ENCODE results near the gene AP2S1. TPM values are rescaled to one million over a fixed set of nuclear protein-coding genes. Genes with fewer than 3 reads are reported as not detected.

The AP2S1 gene
- total and polyA plus RNA-seq, 4 donors = 73.0 to 191 (median 156) TPM

- peaks cover 0 to 18% (median 6%) of the 10 kb centered on the region in 5 donors for H3K4me1 ChIP-seq (ENCODE audit: control insufficient read depth in 5 of 5, insufficient read depth in 5 of 5, low read length in 5 of 5)
- no peaks in the 10 kb centered on the region for H3K9me3 ChIP-seq (ENCODE audit: control insufficient read depth in 4 of 4, insufficient read depth in 3 of 4, low read length in 3 of 4)
- H3K4me3 ChIP-seq = no peak overlapping the region
- no peaks in the 10 kb centered on the region for H3K27me3 ChIP-seq (ENCODE audit: control insufficient read depth in 3 of 3, insufficient read depth in 3 of 3, low read length in 2 of 3)
- peak overlapping the region; percentile 38 to 63 for H3K27ac ChIP-seq (ENCODE audit: low read depth in 1 of 2, low read length in 1 of 2)
- 85 to 88% methylated on average over 12 of the region's 12 CpGs for WGBS, 2 donors
- TF ChIP-seq CTCF (IDR thresholded peaks at IDR 0.05; ENCODE audit: control extremely low read depth, extremely low read depth) = no peak
- H3K36me3 ChIP-seq (ENCODE audit: control insufficient read depth in 4 of 4, insufficient read depth in 4 of 4, low read length in 4 of 4) = peaks cover 7 to 59% (median 25%) of the 10 kb centered on the region in 4 donors
- DNase-seq (peak; percentile 73 to 78 (median 76)), ATAC-seq (ENCODE audit: insufficient read depth, low FRiP score) (no peak)
- H3K9ac ChIP-seq (ENCODE audit: insufficient read depth in 1 of 2, low read length in 2 of 2) = no peak overlapping the region
These were observed 9.1 kb downstream of the AP2S1 start for GRCh38 chr19:46841458-46842083.

GRCh38 chr19:46840498-46840942 is 10.1 kb downstream of the AP2S1 start:
- H3K9ac ChIP-seq (ENCODE audit: insufficient read depth in 1 of 2, low read length in 2 of 2) = no peak overlapping the region
- H3K4me1 ChIP-seq (ENCODE audit: control insufficient read depth in 5 of 5, insufficient read depth in 5 of 5, low read length in 5 of 5) = peaks cover 0 to 18% (median 6%) of the 10 kb centered on the region in 5 donors
- H3K27ac ChIP-seq (ENCODE audit: low read depth in 1 of 2, low read length in 1 of 2) = peak overlapping the region in 1 of 2 donors; percentile 56
- peaks cover 7 to 56% (median 21%) of the 10 kb centered on the region in 4 donors for H3K36me3 ChIP-seq (ENCODE audit: control insufficient read depth in 4 of 4, insufficient read depth in 4 of 4, low read length in 4 of 4)
- 18 to 19% methylated on average over 12 to 13 of the region's 13 CpGs for WGBS, 2 donors
- H3K4me3 ChIP-seq = no peak overlapping the region
- TF ChIP-seq CTCF (IDR thresholded peaks at IDR 0.05; ENCODE audit: control extremely low read depth, extremely low read depth) = peak; percentile 83
- no peaks in the 10 kb centered on the region for H3K27me3 ChIP-seq (ENCODE audit: control insufficient read depth in 3 of 3, insufficient read depth in 3 of 3, low read length in 2 of 3)
- DNase-seq = peak; percentile 79 to 88 (median 87)
- ATAC-seq (ENCODE audit: insufficient read depth, low FRiP score) = no peak
- H3K9me3 ChIP-seq (ENCODE audit: control insufficient read depth in 4 of 4, insufficient read depth in 3 of 4, low read length in 3 of 4) = no peaks in the 10 kb centered on the region

GRCh38 chr19:46839752-46840497 is 10.7 kb downstream of the AP2S1 start:
- no peaks in the 10 kb centered on the region for H3K27me3 ChIP-seq (ENCODE audit: control insufficient read depth in 3 of 3, insufficient read depth in 3 of 3, low read length in 2 of 3)
- no peak overlapping the region for H3K4me3 ChIP-seq
- no peaks in the 10 kb centered on the region for H3K9me3 ChIP-seq (ENCODE audit: control insufficient read depth in 4 of 4, insufficient read depth in 3 of 4, low read length in 3 of 4)
- TF ChIP-seq CTCF (IDR thresholded peaks at IDR 0.05; ENCODE audit: control extremely low read depth, extremely low read depth) = no peak
- DNase-seq = peak in 1 of 3 donors; percentile 37
- peak overlapping the region in 1 of 2 donors; percentile 72 for H3K27ac ChIP-seq (ENCODE audit: low read depth in 1 of 2, low read length in 1 of 2)
- H3K4me1 ChIP-seq (ENCODE audit: control insufficient read depth in 5 of 5, insufficient read depth in 5 of 5, low read length in 5 of 5) = peaks cover 0 to 18% (median 6%) of the 10 kb centered on the region in 5 donors
- no peak overlapping the region for H3K9ac ChIP-seq (ENCODE audit: insufficient read depth in 1 of 2, low read length in 2 of 2)
- H3K36me3 ChIP-seq (ENCODE audit: control insufficient read depth in 4 of 4, insufficient read depth in 4 of 4, low read length in 4 of 4) = peaks cover 7 to 56% (median 21%) of the 10 kb centered on the region in 4 donors
- no peak for ATAC-seq (ENCODE audit: insufficient read depth, low FRiP score)
- 70 to 84% methylated on average over 12 of the region's 12 CpGs for WGBS, 2 donors
